Measurements from ENCODE around the gene PDE10A.

Gene PDE10A

GRCh38 chr6:165662041-165662748 is 846 bp downstream of the PDE10A start:
- DNase-seq (ENCODE audit: low read depth), result peak; percentile 15
- H3K4me3 ChIP-seq (ENCODE audit: low read length), result no peak overlapping the region
- TF ChIP-seq, protein P1, sequence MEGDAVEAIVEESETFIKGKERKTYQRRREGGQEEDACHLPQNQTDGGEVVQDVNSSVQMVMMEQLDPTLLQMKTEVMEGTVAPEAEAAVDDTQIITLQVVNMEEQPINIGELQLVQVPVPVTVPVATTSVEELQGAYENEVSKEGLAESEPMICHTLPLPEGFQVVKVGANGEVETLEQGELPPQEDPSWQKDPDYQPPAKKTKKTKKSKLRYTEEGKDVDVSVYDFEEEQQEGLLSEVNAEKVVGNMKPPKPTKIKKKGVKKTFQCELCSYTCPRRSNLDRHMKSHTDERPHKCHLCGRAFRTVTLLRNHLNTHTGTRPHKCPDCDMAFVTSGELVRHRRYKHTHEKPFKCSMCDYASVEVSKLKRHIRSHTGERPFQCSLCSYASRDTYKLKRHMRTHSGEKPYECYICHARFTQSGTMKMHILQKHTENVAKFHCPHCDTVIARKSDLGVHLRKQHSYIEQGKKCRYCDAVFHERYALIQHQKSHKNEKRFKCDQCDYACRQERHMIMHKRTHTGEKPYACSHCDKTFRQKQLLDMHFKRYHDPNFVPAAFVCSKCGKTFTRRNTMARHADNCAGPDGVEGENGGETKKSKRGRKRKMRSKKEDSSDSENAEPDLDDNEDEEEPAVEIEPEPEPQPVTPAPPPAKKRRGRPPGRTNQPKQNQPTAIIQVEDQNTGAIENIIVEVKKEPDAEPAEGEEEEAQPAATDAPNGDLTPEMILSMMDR (IDR thresholded peaks at IDR 0.05; ENCODE audit: insufficient read depth, low read depth, low read length, missing control alignments), result no peak

DNA sequence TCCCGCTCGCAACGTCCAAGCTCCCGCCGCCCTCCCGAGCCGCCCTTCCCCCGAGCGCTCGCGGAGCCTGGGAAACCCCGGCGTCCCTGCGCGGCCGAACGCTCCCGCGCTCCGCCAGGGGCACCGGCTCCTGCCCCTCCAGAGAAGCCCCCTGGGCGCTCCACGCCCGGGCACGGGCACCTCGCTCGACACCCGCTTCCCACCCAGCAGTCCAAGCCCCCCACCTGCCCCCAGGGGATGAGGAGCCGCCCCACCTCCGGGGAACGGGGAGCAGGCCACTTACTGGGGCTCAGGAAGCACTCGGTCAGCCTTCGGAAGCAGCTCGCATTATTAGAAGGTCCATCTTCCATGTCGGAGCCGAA is 1.4 kb downstream of the PDE10A start:
- no peak for DNase-seq (ENCODE audit: low read depth)
- no peak overlapping the region for H3K4me3 ChIP-seq (ENCODE audit: low read length)
- TF ChIP-seq, protein P1 (IDR thresholded peaks at IDR 0.05; ENCODE audit: insufficient read depth, low read depth, low read length, missing control alignments), result no peak

- DNase-seq (ENCODE audit: low read depth), result no peak
- TF ChIP-seq, protein P1 (IDR thresholded peaks at IDR 0.05; ENCODE audit: insufficient read depth, low read depth, low read length, missing control alignments), result no peak
- H3K4me3 ChIP-seq (ENCODE audit: low read length), result no peak overlapping the region
These were observed 2.0 kb downstream of the PDE10A start for GRCh38 chr6:165660857-165661663.

GRCh38 chr6:165659945-165660856 is 2.8 kb downstream of the PDE10A start:
- H3K4me3 ChIP-seq (ENCODE audit: low read length), result no peak overlapping the region
- TF ChIP-seq, protein P1 (IDR thresholded peaks at IDR 0.05; ENCODE audit: insufficient read depth, low read depth, low read length, missing control alignments), result no peak
- peak; percentile 7 for DNase-seq (ENCODE audit: low read depth)

- no peak for DNase-seq (ENCODE audit: low read depth)
- H3K4me3 ChIP-seq (ENCODE audit: low read length), result no peak overlapping the region
- TF ChIP-seq, protein P1 (IDR thresholded peaks at IDR 0.05; ENCODE audit: insufficient read depth, low read depth, low read length, missing control alignments), result no peak
These were observed 4.5 kb downstream of the PDE10A start for GRCh38 chr6:165658395-165659058.

- no peak overlapping the region for H3K4me3 ChIP-seq (ENCODE audit: low read length)
- TF ChIP-seq, protein P1 (IDR thresholded peaks at IDR 0.05; ENCODE audit: insufficient read depth, low read depth, low read length, missing control alignments), result no peak
- no peak for DNase-seq (ENCODE audit: low read depth)
These were observed 5.7 kb downstream of the PDE10A start for GRCh38 chr6:165657325-165657680.

Data from epithelial cell of esophagus (primary cell).